ENCODE data around the gene LCP2.
"Not testable (repeated sequence)": the region's sequence is repeated elsewhere in the genome, so short reads cannot be mapped to it uniquely, and the experiment has no call there.

The LCP2 gene

DNA sequence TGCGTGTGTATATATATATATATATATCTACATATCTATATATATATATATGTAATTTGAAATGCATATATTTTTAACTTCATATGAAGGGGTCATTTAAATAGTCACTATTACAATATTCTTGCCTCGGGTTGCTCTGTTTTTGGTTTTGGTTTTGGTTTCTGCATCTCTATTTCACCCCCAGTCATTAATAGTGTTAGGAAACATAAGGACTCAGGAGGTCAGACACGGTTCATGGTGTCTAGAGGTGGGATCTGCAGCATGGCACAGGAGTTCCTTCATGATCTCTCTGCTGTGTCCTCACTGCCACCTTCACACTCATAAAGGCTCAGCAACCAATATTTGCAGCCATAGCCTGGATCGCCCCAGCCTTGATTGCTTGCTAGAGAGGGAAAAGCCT lies 48.2 kb downstream of the LCP2 start:
- Mint-ChIP-seq H3K27me3 (no peaks in the 10 kb centered on the region), H3K36me3 (peaks cover 18 to 46% of the 10 kb centered on the region in 2 donors), H3K4me3 (no peak overlapping the region), H3K9me3 (no peaks in the 10 kb centered on the region), H3K4me1 (no peaks in the 10 kb centered on the region), H3K27ac (no peak overlapping the region)
- ATAC-seq (replicated peaks) (no peak), DNase-seq (no peak)

GRCh38 chr5:170248931-170249227 lies 48.7 kb downstream of the LCP2 start:
- H3K27me3 Mint-ChIP-seq; H3K27ac Mint-ChIP-seq; H3K4me3 Mint-ChIP-seq; H3K4me1 Mint-ChIP-seq; DNase-seq; ATAC-seq (replicated peaks); H3K9me3 Mint-ChIP-seq: not testable (repeated sequence)
- H3K36me3 Mint-ChIP-seq: peaks cover 18 to 44% of the 10 kb centered on the region in 2 donors

- Mint-ChIP-seq H3K4me1 (no peaks in the 10 kb centered on the region), H3K4me3 (no peak overlapping the region), H3K27me3 (no peaks in the 10 kb centered on the region), H3K27ac (no peak overlapping the region), H3K36me3 (peaks cover 18 to 44% of the 10 kb centered on the region in 2 donors), H3K9me3 (no peaks in the 10 kb centered on the region)
- no peak for DNase-seq
- peak in 1 of 2 donors; percentile 52 for ATAC-seq (replicated peaks)
These were observed 49.2 kb downstream of the LCP2 start for GRCh38 chr5:170248172-170248930.

GRCh38 chr5:170247363-170247762 lies 50.2 kb downstream of the LCP2 start:
- H3K4me1 Mint-ChIP-seq: no peaks in the 10 kb centered on the region
- ATAC-seq (replicated peaks): no peak
- H3K9me3 Mint-ChIP-seq: no peaks in the 10 kb centered on the region
- H3K27me3 Mint-ChIP-seq: no peaks in the 10 kb centered on the region
- H3K36me3 Mint-ChIP-seq: peaks cover 18 to 44% of the 10 kb centered on the region in 2 donors
- no peak overlapping the region for H3K4me3 Mint-ChIP-seq
- no peak for DNase-seq
- H3K27ac Mint-ChIP-seq: no peak overlapping the region

DNA sequence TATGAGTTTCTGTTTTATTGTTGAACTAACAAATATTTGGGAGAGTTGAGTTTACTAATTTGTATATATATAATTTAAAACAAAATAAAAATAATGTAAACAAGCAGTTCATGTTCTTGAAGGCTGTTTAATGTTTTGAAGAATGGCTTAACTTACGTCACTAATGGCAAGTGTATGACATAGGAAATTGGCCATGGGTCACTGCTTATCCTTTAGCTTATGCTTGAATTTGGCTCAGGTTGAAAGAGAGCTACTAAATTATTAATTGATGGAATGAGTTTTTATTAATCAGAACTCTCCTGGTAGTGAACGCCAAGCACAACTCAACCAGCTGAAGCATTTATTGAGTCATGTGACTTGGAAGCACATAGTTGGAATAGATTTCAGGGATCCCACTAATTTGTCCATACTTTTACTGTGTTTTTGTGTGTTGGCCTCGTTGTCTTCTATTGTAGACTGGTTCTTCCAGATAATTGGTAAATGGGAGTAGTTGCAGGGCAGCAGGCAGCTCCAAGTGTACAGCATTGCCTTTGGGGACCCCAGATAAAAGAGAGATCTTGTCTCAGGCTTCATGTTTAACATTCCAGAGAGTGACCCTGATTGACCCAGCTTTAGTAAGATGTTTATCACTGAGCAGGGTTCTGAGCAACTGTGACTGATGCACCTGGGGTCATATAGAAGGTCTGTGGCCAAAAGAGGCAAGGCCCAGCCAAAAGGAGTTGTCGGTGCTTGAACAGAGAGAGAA lies 51.3 kb downstream of the LCP2 start:
- peaks cover 18 to 41% of the 10 kb centered on the region in 2 donors for H3K36me3 Mint-ChIP-seq
- H3K27me3 Mint-ChIP-seq: no peaks in the 10 kb centered on the region
- ATAC-seq (replicated peaks): no peak
- H3K4me3 Mint-ChIP-seq: no peak overlapping the region
- H3K4me1 Mint-ChIP-seq: no peaks in the 10 kb centered on the region
- no peak overlapping the region for H3K27ac Mint-ChIP-seq
- no peaks in the 10 kb centered on the region for H3K9me3 Mint-ChIP-seq
- no peak for DNase-seq

DNA sequence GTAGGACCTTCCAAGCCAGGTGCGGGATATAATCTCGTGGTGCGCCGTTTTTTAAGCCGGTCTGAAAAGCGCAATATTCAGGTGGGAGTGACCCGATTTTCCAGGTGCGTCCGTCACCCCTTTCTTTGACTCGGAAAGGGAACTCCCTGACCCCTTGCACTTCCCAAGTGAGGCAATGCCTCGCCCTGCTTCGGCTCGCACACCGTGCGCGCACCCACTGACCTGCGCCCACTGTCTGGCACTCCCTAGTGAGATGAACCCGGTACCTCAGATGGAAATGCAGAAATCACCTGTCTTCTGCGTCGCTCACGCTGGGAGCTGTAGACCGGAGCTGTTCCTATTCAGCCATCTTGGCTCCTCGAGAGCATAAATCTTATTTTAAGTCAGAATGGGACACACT lies 52.1 kb downstream of the LCP2 start:
- H3K27ac Mint-ChIP-seq; H3K4me3 Mint-ChIP-seq; H3K4me1 Mint-ChIP-seq; H3K27me3 Mint-ChIP-seq; H3K9me3 Mint-ChIP-seq; DNase-seq; ATAC-seq (replicated peaks): not testable (repeated sequence)
- peaks cover 18 to 38% of the 10 kb centered on the region in 2 donors for H3K36me3 Mint-ChIP-seq

DNA sequence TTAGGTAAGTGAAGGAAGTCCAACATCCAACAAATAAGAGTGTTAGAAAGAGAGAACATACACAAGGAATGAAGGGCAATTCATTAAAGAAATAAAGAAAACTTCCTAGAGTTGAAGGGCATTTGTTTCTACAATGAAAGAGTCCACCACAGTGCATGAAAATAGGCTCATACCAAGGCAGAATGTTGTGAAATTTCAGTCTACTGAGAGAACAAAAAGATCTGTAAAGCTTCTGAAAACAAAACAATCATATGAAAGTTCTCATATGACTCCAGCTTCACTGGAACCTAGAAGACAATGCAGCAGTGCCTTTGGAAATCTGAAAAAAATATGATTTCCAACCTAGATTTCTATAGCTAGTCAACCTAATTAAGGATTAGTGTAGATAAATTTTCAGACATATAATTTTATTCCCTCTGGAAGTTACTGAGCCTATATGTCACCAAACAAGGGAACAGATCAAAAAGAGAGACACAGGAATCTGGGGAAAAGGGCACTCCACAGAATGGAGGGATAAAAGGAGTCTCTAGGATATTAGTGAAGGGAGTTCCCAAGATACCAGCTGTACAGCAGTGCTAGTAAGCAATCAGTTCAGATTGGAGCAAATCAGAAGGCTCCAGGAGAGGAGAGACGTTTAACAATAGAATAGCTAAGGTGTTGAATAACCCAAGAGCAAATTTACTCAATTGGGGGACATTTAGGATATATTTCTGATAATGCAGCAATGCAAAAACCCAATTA lies 59.0 kb downstream of the LCP2 start:
- DNase-seq: no peak
- Mint-ChIP-seq H3K4me1 (no peaks in the 10 kb centered on the region), H3K27ac (no peak overlapping the region), H3K9me3 (no peaks in the 10 kb centered on the region), H3K4me3 (no peak overlapping the region), H3K27me3 (no peaks in the 10 kb centered on the region), H3K36me3 (no peaks in the 10 kb centered on the region)
- ATAC-seq (replicated peaks): no peak

DNA sequence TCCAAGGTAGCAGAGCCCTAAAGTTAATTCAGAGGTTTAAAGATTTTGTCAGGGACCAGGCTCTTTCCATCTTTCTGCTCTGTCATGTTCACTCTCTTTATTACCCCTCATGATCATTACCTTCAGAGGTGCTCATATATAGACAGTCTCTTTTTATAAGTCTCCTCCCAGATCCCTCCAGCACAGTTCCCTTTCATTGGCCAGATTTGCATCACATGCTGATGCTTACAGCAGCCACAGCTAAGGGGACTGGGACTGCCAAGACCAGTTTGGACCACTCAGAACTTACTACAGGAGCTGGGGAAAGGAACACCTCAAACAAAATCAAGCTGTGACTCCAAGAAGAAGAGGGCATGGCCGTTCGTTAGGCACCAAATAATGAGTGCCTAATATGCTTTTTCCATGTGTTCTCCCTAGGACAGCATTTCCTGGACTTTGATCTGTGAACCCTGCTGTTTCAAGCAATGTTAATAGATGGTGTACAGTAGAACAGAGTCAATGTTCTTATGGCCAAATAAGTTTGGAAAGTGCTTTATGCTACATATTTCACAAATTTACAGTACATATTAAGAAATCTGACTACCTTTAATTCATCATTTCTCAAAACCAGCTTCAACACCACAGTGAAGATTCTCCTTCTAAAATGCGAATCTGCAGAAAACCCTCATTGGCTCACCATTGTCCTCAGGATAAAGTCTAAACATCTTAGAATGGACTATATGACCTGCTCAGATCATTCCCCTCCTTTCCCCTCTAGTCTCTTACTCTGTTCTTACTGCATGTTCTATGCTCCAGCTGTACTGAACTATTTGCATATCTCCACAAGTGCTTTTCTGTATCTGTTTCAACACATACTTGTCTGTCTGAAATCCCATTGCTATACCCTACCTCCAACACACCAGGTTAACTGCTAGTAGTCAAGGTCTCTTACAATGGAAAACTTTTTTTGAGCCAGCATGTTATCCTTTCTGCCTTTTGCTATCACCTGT lies 61.4 kb downstream of the LCP2 start:
- ATAC-seq (replicated peaks) (no peak), DNase-seq (no peak)
- H3K9me3 Mint-ChIP-seq: no peaks in the 10 kb centered on the region
- H3K4me3 Mint-ChIP-seq: no peak overlapping the region
- no peaks in the 10 kb centered on the region for H3K27me3 Mint-ChIP-seq
- H3K36me3 Mint-ChIP-seq: no peaks in the 10 kb centered on the region
- H3K4me1 Mint-ChIP-seq: no peaks in the 10 kb centered on the region
- H3K27ac Mint-ChIP-seq: no peak overlapping the region

DNA sequence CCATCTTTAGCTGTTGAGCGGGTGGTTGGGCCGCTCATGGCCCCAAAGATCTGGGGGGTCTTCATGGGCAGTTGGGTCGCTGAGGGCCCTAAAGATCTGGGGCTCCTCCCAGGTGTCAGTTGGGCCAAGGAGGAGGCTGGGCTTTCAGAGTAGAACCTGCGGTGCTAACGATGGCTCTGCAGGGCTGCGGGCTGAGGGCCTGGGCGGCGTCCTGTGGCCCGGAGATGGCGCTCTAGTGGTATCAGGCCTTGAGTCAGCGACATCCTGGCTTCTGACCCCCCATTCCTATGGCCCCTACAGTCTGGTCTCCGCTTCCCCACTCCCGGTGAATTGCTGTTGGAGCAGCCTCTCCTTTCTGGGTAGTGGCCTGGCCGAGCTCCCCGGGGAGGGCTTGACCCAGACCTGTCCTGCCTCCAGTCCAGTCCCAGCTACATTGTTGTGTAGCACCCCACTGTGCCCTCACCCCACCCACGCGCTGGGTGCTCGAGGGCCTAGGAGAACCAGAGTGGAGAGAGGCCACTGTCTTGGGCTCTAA lies 64.2 kb downstream of the LCP2 start:
- DNase-seq (no peak), ATAC-seq (replicated peaks) (no peak)
- Mint-ChIP-seq H3K36me3 (no peaks in the 10 kb centered on the region), H3K27me3 (no peaks in the 10 kb centered on the region), H3K27ac (no peak overlapping the region), H3K4me3 (no peak overlapping the region), H3K4me1 (no peaks in the 10 kb centered on the region), H3K9me3 (no peaks in the 10 kb centered on the region)

DNA sequence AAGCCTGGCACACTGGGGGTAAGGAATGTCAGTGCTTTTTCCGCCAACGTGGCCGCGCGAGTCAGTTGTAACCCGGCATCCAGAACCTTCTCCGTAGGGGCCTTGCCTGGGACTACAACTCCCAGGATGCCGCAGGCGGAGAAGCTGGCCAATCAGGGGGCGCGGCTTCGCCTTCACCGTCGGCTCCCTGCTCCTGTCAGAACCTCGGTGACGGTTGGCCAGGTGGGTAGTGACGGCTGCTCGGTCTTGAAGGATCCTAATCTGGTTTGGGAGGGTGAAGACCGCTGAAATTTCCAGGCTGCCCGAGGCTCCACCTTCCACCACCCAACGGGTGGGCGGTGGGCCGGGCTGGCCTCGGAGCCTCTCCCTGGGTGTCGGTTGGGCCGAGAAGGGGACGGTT lies 64.8 kb downstream of the LCP2 start, which contains the start of gene C5orf58:
TSS of gene C5orf58 (plus strand) at position 200 of the 400 bp plus-strand sequence. CDS start 1,992 bp downstream, outside the sequence.
- no peaks in the 10 kb centered on the region for H3K27me3 Mint-ChIP-seq
- H3K27ac Mint-ChIP-seq: no peak within 1 kb of the TSS
- H3K9me3 Mint-ChIP-seq: no peaks in the 10 kb centered on the region
- no peaks in the 10 kb centered on the region for H3K4me1 Mint-ChIP-seq
- H3K36me3 Mint-ChIP-seq: no peaks in the 10 kb centered on the region
- no peak for ATAC-seq (replicated peaks)
- no peak within 1 kb of the TSS for H3K4me3 Mint-ChIP-seq
- no peak for DNase-seq

DNA sequence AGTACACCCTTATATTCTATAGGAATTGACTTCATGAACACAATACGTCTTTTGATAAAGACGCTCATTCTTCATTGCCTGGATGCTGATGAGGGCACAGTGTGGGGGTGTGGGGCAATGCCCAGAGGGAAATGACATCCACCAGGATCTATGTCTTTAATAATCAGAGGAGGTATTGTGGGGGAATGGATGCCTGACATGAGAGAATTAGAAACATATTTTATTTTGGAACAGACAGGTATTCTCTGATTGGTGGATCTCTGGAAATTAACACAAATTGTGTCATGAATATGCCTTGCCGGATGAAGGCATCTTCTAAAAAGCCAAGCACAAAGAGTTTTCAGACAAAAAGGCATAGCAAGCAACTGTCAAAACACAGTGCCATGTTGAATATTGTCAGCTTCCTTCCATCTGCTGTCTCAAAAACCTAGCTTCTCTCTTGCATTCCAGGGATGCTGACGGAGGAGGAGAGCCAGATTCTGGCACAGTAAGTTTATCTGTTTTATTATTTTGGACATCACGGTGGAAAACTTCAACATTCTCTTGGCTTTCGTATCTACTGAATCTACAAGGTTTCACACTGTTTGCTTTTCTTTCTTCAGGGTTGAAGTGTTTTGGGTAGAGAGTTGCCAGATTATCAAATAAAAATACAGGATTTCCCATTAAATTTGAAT lies 68.7 kb downstream of the LCP2 start:
- Mint-ChIP-seq H3K9me3 (no peaks in the 10 kb centered on the region), H3K4me3 (no peak overlapping the region), H3K27ac (no peak overlapping the region), H3K36me3 (no peaks in the 10 kb centered on the region), H3K4me1 (peaks cover 3 to 4% of the 10 kb centered on the region in 2 donors), H3K27me3 (peaks cover 0 to 9% of the 10 kb centered on the region in 2 donors)
- ATAC-seq (replicated peaks) (no peak), DNase-seq (no peak)

- no peaks in the 10 kb centered on the region for H3K9me3 Mint-ChIP-seq
- ATAC-seq (replicated peaks) (no peak), DNase-seq (no peak)
- H3K36me3 Mint-ChIP-seq: no peaks in the 10 kb centered on the region
- H3K27ac Mint-ChIP-seq: no peak overlapping the region
- peaks cover 0 to 9% of the 10 kb centered on the region in 2 donors for H3K27me3 Mint-ChIP-seq
- peaks cover 3 to 4% of the 10 kb centered on the region in 2 donors for H3K4me1 Mint-ChIP-seq
- H3K4me3 Mint-ChIP-seq: no peak overlapping the region
These were observed 70.9 kb downstream of the LCP2 start for GRCh38 chr5:170226661-170227060.

DNA sequence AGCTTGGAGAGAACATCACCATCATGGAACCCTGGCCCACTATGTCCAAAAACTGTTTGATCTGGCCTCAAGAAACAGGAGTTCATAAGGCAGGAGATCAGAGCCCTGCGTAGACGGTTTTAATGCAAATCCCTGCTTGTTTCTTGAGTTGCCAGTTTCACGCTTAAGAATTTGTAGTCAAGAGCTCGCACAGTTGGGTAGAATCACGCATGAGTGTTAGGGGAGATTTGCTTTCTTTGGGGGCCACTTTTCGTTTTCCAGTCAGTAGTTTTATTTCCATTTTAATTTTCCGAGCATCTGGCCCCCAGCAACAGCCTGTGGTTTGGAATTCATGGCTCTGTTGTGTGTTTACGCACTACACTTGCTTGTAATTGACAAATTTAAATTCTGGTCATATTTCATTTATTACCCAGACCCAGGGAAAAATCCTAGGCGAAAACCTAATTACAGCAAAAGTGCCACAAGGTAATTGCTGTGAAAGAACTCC lies 71.4 kb downstream of the LCP2 start:
- Mint-ChIP-seq H3K36me3 (no peaks in the 10 kb centered on the region), H3K27ac (no peak overlapping the region), H3K9me3 (no peaks in the 10 kb centered on the region), H3K4me1 (peaks cover 3 to 4% of the 10 kb centered on the region in 2 donors), H3K4me3 (no peak overlapping the region), H3K27me3 (peaks cover 0 to 9% of the 10 kb centered on the region in 2 donors)
- DNase-seq (no peak), ATAC-seq (replicated peaks) (no peak)
